Measurements from ENCODE around the gene FRMD4A.

DNA sequence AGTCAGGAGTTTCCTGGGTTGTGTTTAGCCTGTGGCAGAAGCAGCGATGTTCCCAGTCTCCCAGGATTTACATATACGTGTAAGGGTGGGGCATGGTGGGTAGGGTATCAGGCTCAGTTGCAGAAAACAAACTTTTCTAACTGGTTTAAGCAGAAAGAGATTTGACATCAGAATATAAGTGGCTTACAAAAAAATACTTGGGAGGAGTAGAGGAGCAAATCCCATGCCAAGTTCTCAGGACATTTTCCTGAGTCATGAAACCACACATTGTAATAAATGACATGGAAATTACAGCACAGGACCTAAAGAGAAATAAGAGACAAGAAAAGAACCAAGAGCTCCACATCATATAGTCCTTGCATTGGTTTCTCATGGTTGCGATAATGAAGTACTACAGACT lies 26.2 kb upstream of the FRMD4A start:
- TF ChIP-seq CTCF (IDR thresholded peaks at IDR 0.05; ENCODE audit: low read depth, low read length, poor library complexity, severe bottlenecking): no peak
- no peak for TF ChIP-seq EZH2phosphoT487 (IDR thresholded peaks at IDR 0.05; ENCODE audit: borderline replicate concordance, low read length)
